CD4-positive, CD25-positive, alpha-beta regulatory T cell (primary cell): Measurements from ENCODE around the gene CLHC1. TPM values are rescaled to one million over a fixed set of nuclear protein-coding genes. Genes with fewer than 3 reads are reported as not detected.
"Not testable (repeated sequence)": the region's sequence is repeated elsewhere in the genome, so short reads cannot be mapped to it uniquely, and the experiment has no call there.

Experiments
- ATAC-seq, 2 donors: fragments of 150-1000 bp; cut with Tn5 transposase; one replicate each; pipeline ENCODE4 v1.10.0; 2021; ENCODE audit warnings: low read depth in 2 of 2, moderate number of reproducible peaks in 2 of 2, moderate library complexity in 1 of 2
- DNase-seq, 3 donors: peaks; one replicate each; pipeline versions ENCODE4 v3.0.0 to v3.0.0-alpha.2; 2012 to 2022; ENCODE audit warnings: mixed read lengths in 1 of 3
- H3K27ac ChIP-seq: one replicate; pipeline ENCODE4 v1.7.0; 2013; ENCODE audit warnings: mild to moderate bottlenecking, low read length; ENCODE audit not compliant: insufficient read depth, poor library complexity, severe bottlenecking
- H3K27me3 ChIP-seq: one replicate; pipeline ENCODE4 v1.7.0; 2013; ENCODE audit warnings: low read length; ENCODE audit not compliant: control insufficient read depth, insufficient read depth
- H3K36me3 ChIP-seq: one replicate; pipeline ENCODE4 v1.7.0; 2013; ENCODE audit warnings: mild to moderate bottlenecking, low read length, moderate library complexity; ENCODE audit not compliant: control insufficient read depth, insufficient read depth
- H3K4me1 ChIP-seq: 2 replicates; pipeline ENCODE4 v1.7.0; 2013; ENCODE audit warnings: mild to moderate bottlenecking, low read length; ENCODE audit not compliant: insufficient read depth, control insufficient read depth, poor library complexity, severe bottlenecking
- H3K4me3 ChIP-seq: one replicate; pipeline ENCODE4 v1.7.0; 2013; ENCODE audit warnings: low read depth, mild to moderate bottlenecking, low read length, moderate library complexity
- H3K9me3 ChIP-seq, 2 experiments: 1 replicate in 1 of 2; 2 replicates in 1 of 2; pipeline ENCODE4 v1.7.0; 2013; ENCODE audit warnings: low read length in 2 of 2, mild to moderate bottlenecking in 1 of 2, moderate library complexity in 1 of 2; ENCODE audit not compliant: control insufficient read depth in 2 of 2
- H3K27ac Mint-ChIP-seq, 3 donors: one replicate each; pipeline ENCODE4 v1.8.0; 2020 to 2022; ENCODE audit warnings: mild to moderate bottlenecking in 3 of 3, mixed read lengths in 3 of 3, moderate library complexity in 2 of 3
- H3K27me3 Mint-ChIP-seq: one replicate; pipeline ENCODE4 v1.8.0; 2022; ENCODE audit warnings: mild to moderate bottlenecking, mixed read lengths
- H3K36me3 Mint-ChIP-seq: one replicate; pipeline ENCODE4 v1.8.0; 2020; ENCODE audit warnings: mixed read lengths
- H3K4me1 Mint-ChIP-seq, 4 donors: one replicate each; pipeline ENCODE4 v1.8.0; 2020 to 2022; ENCODE audit warnings: mixed read lengths in 4 of 4, mild to moderate bottlenecking in 1 of 4
- H3K4me3 Mint-ChIP-seq, 4 donors: one replicate each; pipeline ENCODE4 v1.8.0; 2020 to 2022; ENCODE audit warnings: mild to moderate bottlenecking in 4 of 4, mixed read lengths in 4 of 4, moderate library complexity in 3 of 4
- H3K9me3 Mint-ChIP-seq, 7 donors: one replicate each; pipeline ENCODE4 v1.8.0; 2020 to 2022; ENCODE audit warnings: mixed read lengths in 7 of 7, mild to moderate bottlenecking in 3 of 7, moderate library complexity in 2 of 7
- polyA plus RNA-seq, 4 donors: library from polyadenylated mRNA; unstranded; fragments of 300-500 nt; fragmentation: Illumina TruSeq; gene quantifications; one replicate each; pipeline ENCODE4 v1.2.3, GENCODE V29; 2021
- total RNA-seq: library from RNA; stranded (reverse); gene quantifications from one replicate; pipeline ENCODE4 v1.2.3, GENCODE V29; 2022

Gene CLHC1
- total and polyA plus RNA-seq, 5 donors from 2014 or later = 1.6 to 10.6 (median 2.1) TPM

DNA sequence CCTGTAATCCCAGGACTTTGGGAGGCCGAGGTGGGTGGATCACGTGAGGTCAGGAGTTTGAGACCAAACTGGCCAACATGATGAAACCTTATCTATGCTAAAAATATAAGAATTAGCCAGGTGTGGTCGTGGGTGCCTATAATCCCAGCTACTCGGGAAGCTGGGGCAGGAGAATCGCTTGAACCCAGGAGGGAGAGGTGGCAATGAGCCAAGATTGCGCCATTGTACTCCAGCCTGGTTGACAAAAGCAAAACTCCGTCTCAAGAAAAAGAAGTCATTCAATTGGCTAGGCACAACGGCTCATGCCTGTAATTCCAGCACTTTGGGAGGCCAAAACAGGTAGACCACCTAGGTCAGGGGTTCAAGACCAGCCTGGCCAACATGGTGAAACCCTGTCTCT lies 9.5 kb upstream of the CLHC1 start:
- Mint-ChIP-seq H3K36me3 (peaks cover 28% of the 10 kb centered on the region), H3K4me1 (peaks cover 6 to 10% (median 7%) of the 10 kb centered on the region in 4 donors)
- H3K27me3 Mint-ChIP-seq, H3K27ac ChIP-seq, DNase-seq, H3K27ac Mint-ChIP-seq, H3K9me3 ChIP-seq, H3K9me3 Mint-ChIP-seq, ATAC-seq, H3K4me3 ChIP-seq, H3K4me3 Mint-ChIP-seq, H3K27me3 ChIP-seq, H3K4me1 ChIP-seq: not testable (repeated sequence)
- H3K36me3 ChIP-seq = peaks cover 48% of the 10 kb centered on the region

DNA sequence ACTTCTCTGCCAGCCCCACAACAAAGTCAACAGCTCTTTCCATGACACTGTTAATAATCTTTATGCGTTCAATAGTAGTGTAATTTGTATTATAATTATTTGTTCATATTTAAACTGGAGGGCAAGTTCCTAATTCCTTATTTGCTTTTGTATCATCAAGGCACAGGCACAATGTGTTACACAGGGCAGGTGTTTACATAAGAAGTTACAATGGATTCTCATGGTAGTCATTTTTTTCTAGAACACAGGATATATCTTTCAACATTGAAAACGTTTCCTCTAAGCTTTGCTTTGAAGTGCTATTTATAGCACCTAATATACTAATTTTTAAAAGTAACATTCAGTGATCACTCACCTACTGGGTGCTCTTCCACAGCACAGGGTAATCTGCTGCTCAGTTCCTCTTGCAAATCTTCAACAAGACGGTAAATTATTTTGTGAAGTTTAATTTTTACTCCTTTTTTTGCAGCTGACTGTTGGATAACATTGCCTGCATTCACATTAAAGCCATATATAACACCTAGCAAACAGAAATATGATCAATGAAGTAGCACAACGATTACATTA lies 7.6 kb upstream of the CLHC1 start:
- H3K27ac ChIP-seq = no peak overlapping the region
- ATAC-seq = peak in 1 of 2 donors; percentile 39
- peaks cover 53% of the 10 kb centered on the region for H3K36me3 ChIP-seq
- no peak for DNase-seq
- peaks cover 13% of the 10 kb centered on the region for H3K4me1 ChIP-seq
- no peaks in the 10 kb centered on the region for H3K9me3 ChIP-seq
- no peak overlapping the region for H3K4me3 ChIP-seq
- Mint-ChIP-seq H3K27me3 (no peaks in the 10 kb centered on the region), H3K27ac (no peak overlapping the region), H3K9me3 (no peaks in the 10 kb centered on the region), H3K4me1 (peaks cover 6 to 26% (median 19%) of the 10 kb centered on the region in 4 donors), H3K4me3 (no peak overlapping the region), H3K36me3 (peaks cover 23% of the 10 kb centered on the region)
- H3K27me3 ChIP-seq = no peaks in the 10 kb centered on the region

GRCh38 chr2:55236992-55237543 lies 5.0 kb upstream of the CLHC1 start:
- peaks cover 30% of the 10 kb centered on the region for H3K4me1 ChIP-seq
- Mint-ChIP-seq H3K27me3 (peaks cover 10% of the 10 kb centered on the region), H3K9me3 (no peaks in the 10 kb centered on the region), H3K27ac (no peak overlapping the region), H3K4me1 (peaks cover 12 to 45% (median 37%) of the 10 kb centered on the region in 4 donors), H3K36me3 (peaks cover 29% of the 10 kb centered on the region), H3K4me3 (peak overlapping the region in 1 of 4 donors; percentile 58)
- no peaks in the 10 kb centered on the region for H3K9me3 ChIP-seq
- H3K36me3 ChIP-seq = peaks cover 45% of the 10 kb centered on the region
- DNase-seq (no peak), ATAC-seq (no peak)
- H3K4me3 ChIP-seq = no peak overlapping the region
- no peaks in the 10 kb centered on the region for H3K27me3 ChIP-seq
- no peak overlapping the region for H3K27ac ChIP-seq

DNA sequence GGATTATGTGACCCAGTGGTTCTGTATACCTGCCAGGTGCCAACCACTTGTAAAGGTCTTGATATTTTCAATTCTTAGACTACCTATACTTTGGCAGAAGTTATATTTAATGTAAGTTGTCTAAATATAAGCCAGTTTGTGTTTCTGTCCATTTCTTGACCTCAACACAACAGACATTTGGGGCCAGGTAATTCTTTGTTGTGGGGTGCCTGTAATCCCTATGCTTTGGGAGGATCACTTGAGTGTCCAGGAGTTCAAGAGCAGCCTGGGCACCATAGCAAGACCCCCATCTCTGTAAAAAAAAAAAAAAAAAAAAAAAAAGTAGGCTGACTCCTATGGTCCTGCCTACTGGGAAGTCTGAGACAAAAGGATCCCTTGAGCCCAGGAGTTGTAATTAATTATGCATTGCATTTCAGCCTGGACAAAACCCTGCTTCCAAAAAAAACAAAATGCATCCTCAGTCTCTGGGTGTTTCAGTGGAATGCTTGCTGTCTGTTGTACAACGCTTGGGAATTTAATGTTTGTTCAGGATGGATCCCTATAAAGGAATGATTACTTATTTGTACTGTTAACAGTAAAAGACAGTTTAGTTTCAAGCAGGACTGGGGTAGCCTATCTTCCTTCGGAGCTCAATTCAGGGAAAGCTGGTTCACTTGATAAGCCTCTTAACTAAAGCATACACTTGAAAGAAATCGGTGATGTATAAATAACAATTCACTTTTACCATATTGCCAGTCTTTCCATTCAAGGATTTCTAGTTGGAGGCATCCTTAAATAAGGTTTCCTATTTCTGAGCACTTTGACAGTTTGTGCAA lies 3.8 kb upstream of the CLHC1 start:
- Mint-ChIP-seq H3K27me3 (peaks cover 12% of the 10 kb centered on the region), H3K4me3 (peak overlapping the region in 2 of 4 donors; percentile 71 to 95), H3K9me3 (no peaks in the 10 kb centered on the region), H3K36me3 (peaks cover 29% of the 10 kb centered on the region), H3K27ac (peak overlapping the region in 1 of 3 donors; percentile 6), H3K4me1 (peaks cover 14 to 56% (median 45%) of the 10 kb centered on the region in 4 donors)
- peaks cover 39% of the 10 kb centered on the region for H3K36me3 ChIP-seq
- peak overlapping the region; percentile 96 for H3K27ac ChIP-seq
- no peak for DNase-seq
- H3K4me1 ChIP-seq = peaks cover 40% of the 10 kb centered on the region
- H3K9me3 ChIP-seq = no peaks in the 10 kb centered on the region
- no peak for ATAC-seq
- no peaks in the 10 kb centered on the region for H3K27me3 ChIP-seq
- peak overlapping the region; percentile 9 for H3K4me3 ChIP-seq

- Mint-ChIP-seq H3K27ac (peak overlapping the region; percentile 98 to 99 (median 99)), H3K4me3 (peak overlapping the region; percentile 95 to 100 (median 98)), H3K36me3 (peaks cover 28% of the 10 kb centered on the region), H3K27me3 (peaks cover 12% of the 10 kb centered on the region), H3K9me3 (no peaks in the 10 kb centered on the region), H3K4me1 (peaks cover 24 to 68% (median 53%) of the 10 kb centered on the region in 4 donors)
- no peaks in the 10 kb centered on the region for H3K9me3 ChIP-seq
- H3K27ac ChIP-seq = peak overlapping the region; percentile 96
- ATAC-seq (no peak), DNase-seq (no peak)
- peak overlapping the region; percentile 99 for H3K4me3 ChIP-seq
- peaks cover 37% of the 10 kb centered on the region for H3K36me3 ChIP-seq
- H3K4me1 ChIP-seq = peaks cover 37% of the 10 kb centered on the region
- no peaks in the 10 kb centered on the region for H3K27me3 ChIP-seq
Observed at GRCh38 chr2:55233658-55233940, 1.5 kb upstream of the CLHC1 start.

DNA sequence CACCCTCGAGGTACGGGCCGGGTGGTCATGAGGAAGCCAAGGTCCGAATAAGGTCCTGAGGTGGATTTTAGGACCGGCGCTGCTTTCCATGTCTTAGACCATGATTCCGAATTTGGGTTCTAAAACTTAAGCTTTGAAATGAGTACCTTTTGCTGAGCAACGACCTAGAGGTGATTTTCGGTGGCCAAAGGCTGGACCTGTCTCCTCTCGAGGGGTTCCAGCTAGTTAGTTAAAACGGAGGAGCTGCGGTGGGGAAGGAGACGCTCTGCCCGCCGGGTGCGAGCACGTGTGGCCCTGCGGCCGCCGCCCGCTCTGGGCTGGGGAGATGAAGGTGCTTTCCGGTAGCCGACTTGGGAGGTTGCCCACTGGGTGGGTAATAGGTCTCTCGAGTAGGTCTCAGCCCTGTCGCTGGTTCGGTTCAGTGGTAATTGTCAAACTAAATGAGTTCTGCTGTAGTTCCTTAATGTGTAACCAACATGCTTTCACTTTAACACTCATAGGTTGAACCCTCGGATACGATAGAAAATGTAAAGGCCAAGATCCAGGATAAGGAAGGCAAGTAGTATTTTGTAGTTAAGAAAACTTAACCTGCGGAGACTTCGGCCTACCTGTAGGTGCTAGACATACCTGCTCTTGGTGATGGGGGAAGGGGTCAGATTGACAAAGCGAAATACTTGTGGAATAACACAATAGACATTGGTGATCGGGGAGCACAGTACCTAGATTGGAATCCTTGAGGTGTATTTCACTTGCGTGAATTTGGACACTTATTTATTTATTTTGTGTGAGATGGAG lies 967 bp upstream of the CLHC1 start:
- Mint-ChIP-seq H3K4me3 (peak overlapping the region; percentile 95 to 100 (median 98)), H3K36me3 (peaks cover 27% of the 10 kb centered on the region), H3K4me1 (peaks cover 30 to 73% (median 58%) of the 10 kb centered on the region in 4 donors), H3K27ac (peak overlapping the region; percentile 98 to 99 (median 99)), H3K27me3 (peaks cover 12% of the 10 kb centered on the region), H3K9me3 (peaks cover 0 to 2% (median 0%) of the 10 kb centered on the region in 7 donors)
- DNase-seq (peak; percentile 40 to 57 (median 45)), ATAC-seq (peak; percentile 30 to 31)
- Histone ChIP-seq H3K36me3 (peaks cover 36% of the 10 kb centered on the region), H3K27ac (peak overlapping the region; percentile 96), H3K9me3 (no peaks in the 10 kb centered on the region), H3K4me3 (peak overlapping the region; percentile 99), H3K27me3 (no peaks in the 10 kb centered on the region), H3K4me1 (peaks cover 43% of the 10 kb centered on the region)

DNA sequence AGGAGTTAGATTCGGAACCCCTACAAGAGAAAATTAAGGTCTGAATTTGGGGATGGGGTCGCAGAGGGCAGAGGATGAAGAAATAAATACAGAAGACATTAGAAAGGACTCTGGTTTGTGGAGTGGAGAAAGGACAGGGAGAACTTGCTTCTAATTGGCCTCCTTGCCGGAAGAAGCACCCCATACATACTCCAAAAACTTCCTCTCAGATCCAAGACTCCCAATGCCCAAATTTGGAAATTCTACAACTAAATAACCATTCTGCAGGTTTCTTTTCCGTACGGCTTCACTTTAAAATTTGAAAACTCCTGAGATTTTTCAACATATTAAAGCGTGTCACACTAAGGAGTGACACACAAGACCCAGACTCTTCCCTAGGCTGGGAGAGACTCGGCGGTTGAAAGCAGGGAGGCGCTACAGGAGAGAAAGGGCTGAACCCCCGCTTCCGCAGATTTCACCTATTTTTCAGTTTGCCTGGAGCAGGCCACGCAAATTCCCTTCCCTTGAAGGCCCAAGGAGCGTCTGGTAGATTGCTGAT lies 478 bp downstream of the CLHC1 start:
- no peak for ATAC-seq
- peak overlapping the region; percentile 95 to 100 (median 98) for H3K4me3 Mint-ChIP-seq

More for the DNA sequence above, 478 bp downstream of the CLHC1 start:
- H3K4me3 ChIP-seq = peak overlapping the region; percentile 99
- Mint-ChIP-seq H3K27me3 (peaks cover 12% of the 10 kb centered on the region), H3K27ac (peak overlapping the region; percentile 98 to 99 (median 99)), H3K4me1 (peaks cover 32 to 85% (median 66%) of the 10 kb centered on the region in 4 donors), H3K9me3 (peaks cover 0 to 3% (median 0%) of the 10 kb centered on the region in 7 donors), H3K36me3 (peaks cover 27% of the 10 kb centered on the region)
- H3K9me3 ChIP-seq = no peaks in the 10 kb centered on the region
- no peaks in the 10 kb centered on the region for H3K27me3 ChIP-seq
- DNase-seq = no peak
- peaks cover 48% of the 10 kb centered on the region for H3K4me1 ChIP-seq
- H3K27ac ChIP-seq = peak overlapping the region; percentile 96
- H3K36me3 ChIP-seq = peaks cover 28% of the 10 kb centered on the region
